Measurements from ENCODE around the gene SPECC1L. TPM values are rescaled to one million over a fixed set of nuclear protein-coding genes. Genes with fewer than 3 reads are reported as not detected.

The SPECC1L gene
- total RNA-seq, 1 experiment from 2014 or later: 40.8 TPM

- ATAC-seq (peak; percentile 57), DNase-seq (ENCODE audit: low read depth, low spot score) (peak; percentile 3)
- CTCF ChIA-PET: no interaction called here
These were observed 194.9 kb downstream of the SPECC1L start for GRCh38 chr22:24465566-24465965.

GRCh38 chr22:24465975-24466374 is 195.3 kb downstream of the SPECC1L start:
- Histone ChIP-seq H3K79me2 (ENCODE audit: insufficient read depth, low read length) (no peaks in the 10 kb centered on the region), H3K4me3 (replicated peaks in 1 of 2; ENCODE audit: low read depth in 1 of 2, low read length in 2 of 2) (no peak overlapping the region), H3K27ac (ENCODE audit: low read depth, low read length) (peak overlapping the region; percentile 58; the same call in 1 of the 2 replicates), H3K27me3 (ENCODE audit: insufficient read depth, low read length) (no peaks in the 10 kb centered on the region), H3K9me3 (ENCODE audit: control insufficient read depth in 1 of 2, insufficient read depth in 1 of 2, low read depth in 1 of 2, low read length in 2 of 2) (no peaks in the 10 kb centered on the region), H3K4me2 (ENCODE audit: low read length) (peak overlapping the region; percentile 68), H3K4me1 (ENCODE audit: control insufficient read depth in 1 of 2, insufficient read depth in 2 of 2, low read length in 2 of 2) (peaks cover 25 to 39% of the 10 kb centered on the region in 2 experiments), H3K9me2 (ENCODE audit: insufficient read depth) (no peaks in the 10 kb centered on the region), H3K9ac (ENCODE audit: low read length) (no peak overlapping the region), H2AFZ (ENCODE audit: low read depth, low read length, poor library complexity, severe bottlenecking) (peak overlapping the region; percentile 97), H3K36me3 (ENCODE audit: control insufficient read depth in 1 of 2, insufficient read depth in 2 of 2, low read length in 2 of 2) (no peaks in the 10 kb centered on the region), H4K20me1 (ENCODE audit: insufficient read depth) (no peaks in the 10 kb centered on the region)
- ATAC-seq (no peak), DNase-seq (ENCODE audit: low read depth, low spot score) (no peak)
- CTCF ChIA-PET: no interaction called here
- no peak for TF ChIP-seq ZBTB33 (IDR thresholded peaks at IDR 0.05; ENCODE audit: extremely low read depth, insufficient replicate concordance, low read length)
- TF ChIP-seq EZH2 (IDR thresholded peaks at IDR 0.05): no peak
- no peak for TF ChIP-seq REST (IDR thresholded peaks at IDR 0.05; ENCODE audit: low read depth)
- no peak for TF ChIP-seq ATF3 (IDR thresholded peaks at IDR 0.05)
- no peak for TF ChIP-seq JUND (IDR thresholded peaks at IDR 0.05)
- no peak for TF ChIP-seq SRF (IDR thresholded peaks at IDR 0.05; ENCODE audit: low read depth)
- no peak for TF ChIP-seq CEBPB (IDR thresholded peaks at IDR 0.05; ENCODE audit: low read depth)
- TF ChIP-seq MAX (IDR thresholded peaks at IDR 0.05): no peak
- intact Hi-C loops (cut with micrococcal nuclease): no loop called here
- BruUV-seq (replicated peaks): no TSS peak
- POLR2A ChIA-PET: no interaction called here
- RAD21 ChIA-PET (ENCODE audit: low non-redundant PET in 1 of 2, low total read pairs in 2 of 2, uncharacterized antibody in 2 of 2, unreplicated experiment in 2 of 2): no interaction called here

More at GRCh38 chr22:24465566-24465965, 194.9 kb downstream of the SPECC1L start:
- no peak overlapping the region for H3K9ac ChIP-seq (ENCODE audit: low read length)
- H3K27ac ChIP-seq (ENCODE audit: low read depth, low read length): no peak overlapping the region
- peak overlapping the region; percentile 68 for H3K4me2 ChIP-seq (ENCODE audit: low read length)
- no peaks in the 10 kb centered on the region for H3K79me2 ChIP-seq (ENCODE audit: insufficient read depth, low read length)
- intact Hi-C loops (cut with micrococcal nuclease): no loop called here
- H2AFZ ChIP-seq (ENCODE audit: low read depth, low read length, poor library complexity, severe bottlenecking): peak overlapping the region; percentile 97
- H3K36me3 ChIP-seq (ENCODE audit: control insufficient read depth in 1 of 2, insufficient read depth in 2 of 2, low read length in 2 of 2): no peaks in the 10 kb centered on the region
- no peaks in the 10 kb centered on the region for H4K20me1 ChIP-seq (ENCODE audit: insufficient read depth)
- H3K9me3 ChIP-seq (ENCODE audit: control insufficient read depth in 1 of 2, insufficient read depth in 1 of 2, low read depth in 1 of 2, low read length in 2 of 2): no peaks in the 10 kb centered on the region
- ChIA-PET RAD21 (ENCODE audit: low non-redundant PET in 1 of 2, low total read pairs in 2 of 2, uncharacterized antibody in 2 of 2, unreplicated experiment in 2 of 2) (no interaction called here), POLR2A (interaction anchor here (0.6 kb wide), 1 partner anchor 18 kb away, joined by 4 read pairs; no protein-coding TSS in a partner anchor)
- no peaks in the 10 kb centered on the region for H3K27me3 ChIP-seq (ENCODE audit: insufficient read depth, low read length)
- BruUV-seq (replicated peaks): no TSS peak
- H3K9me2 ChIP-seq (ENCODE audit: insufficient read depth): no peaks in the 10 kb centered on the region
- TF ChIP-seq TCF7L2 (IDR thresholded peaks at IDR 0.05; ENCODE audit: borderline replicate concordance, extremely low read depth, insufficient read depth, insufficient read length) (no peak), MAX (IDR thresholded peaks at IDR 0.05) (peak; percentile 38; the same call in 1 of the 2 replicates)
- H3K4me1 ChIP-seq (ENCODE audit: control insufficient read depth in 1 of 2, insufficient read depth in 2 of 2, low read length in 2 of 2): peaks cover 25 to 39% of the 10 kb centered on the region in 2 experiments
- H3K4me3 ChIP-seq (replicated peaks in 1 of 2; ENCODE audit: low read depth in 1 of 2, low read length in 2 of 2): no peak overlapping the region
